Measurements from ENCODE around the gene GINS1. TPM values are rescaled to one million over a fixed set of nuclear protein-coding genes. Genes with fewer than 3 reads are reported as not detected.

The GINS1 gene
- total RNA-seq: 5.8 and 6.2 TPM in 2 replicates
- long read RNA-seq, partial matches to known transcripts: 0 of 11 reads
- long read RNA-seq, other reads (novel, unspliced or antisense): 7 of 11 reads

GRCh38 chr20:25407311-25408169, at the start of gene GINS1:
GINS1 (plus strand) TSS chr20:25407673; CDS start chr20:25407821, 148 bp downstream.
- peaks cover 1% of the 10 kb centered on the region for H3K36me3 Mint-ChIP-seq (ENCODE audit: unreplicated experiment)
- no peaks in the 10 kb centered on the region for H3K27me3 Mint-ChIP-seq (ENCODE audit: unreplicated experiment)
- peak within 1 kb of the TSS; percentile 83 for H3K27ac Mint-ChIP-seq (ENCODE audit: unreplicated experiment)
- TF ChIP-seq CTCF (IDR thresholded peaks at IDR 0.05): no peak
- H3K4me1 Mint-ChIP-seq (ENCODE audit: unreplicated experiment): peaks cover 19% of the 10 kb centered on the region
- H3K4me3 Mint-ChIP-seq (ENCODE audit: unreplicated experiment): peak within 1 kb of the TSS; percentile 85
- peaks cover 15% of the 10 kb centered on the region for H3K9me3 Mint-ChIP-seq (ENCODE audit: unreplicated experiment)
- peak; percentile 94 for DNase-seq (ENCODE audit: extremely low spot score, unreplicated experiment)

GRCh38 chr20:25360631-25361286, 46.7 kb upstream of the GINS1 start:
- Mint-ChIP-seq H3K4me3 (ENCODE audit: unreplicated experiment) (no peak overlapping the region), H3K9me3 (ENCODE audit: unreplicated experiment) (no peaks in the 10 kb centered on the region), H3K4me1 (ENCODE audit: unreplicated experiment) (peaks cover 19% of the 10 kb centered on the region), H3K27ac (ENCODE audit: unreplicated experiment) (peak overlapping the region; percentile 66), H3K27me3 (ENCODE audit: unreplicated experiment) (no peaks in the 10 kb centered on the region), H3K36me3 (ENCODE audit: unreplicated experiment) (no peaks in the 10 kb centered on the region)
- no peak for TF ChIP-seq CTCF (IDR thresholded peaks at IDR 0.05)
- DNase-seq (ENCODE audit: extremely low spot score, unreplicated experiment): no peak

DNA sequence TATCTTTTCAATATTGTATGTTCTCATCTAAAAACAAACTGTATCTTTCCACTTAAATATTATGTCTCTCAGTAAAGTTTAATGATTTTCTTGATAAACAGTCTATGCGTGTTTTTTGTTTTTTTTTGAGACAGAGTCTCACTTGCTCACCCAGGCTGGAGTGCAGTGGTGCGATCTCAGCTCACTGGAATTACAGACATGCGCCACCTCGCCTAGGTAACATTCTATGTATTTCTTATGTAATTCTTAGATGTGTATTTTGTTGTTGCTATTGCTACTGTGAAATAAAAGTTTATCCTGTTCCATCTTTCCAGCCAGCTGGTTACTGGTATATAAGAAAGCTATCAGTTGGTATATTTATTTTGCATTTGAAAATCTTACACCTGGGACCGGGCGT, 46.2 kb upstream of the GINS1 start:
- Mint-ChIP-seq H3K9me3 (ENCODE audit: unreplicated experiment) (no peaks in the 10 kb centered on the region), H3K27ac (ENCODE audit: unreplicated experiment) (peak overlapping the region; percentile 66), H3K4me3 (ENCODE audit: unreplicated experiment) (no peak overlapping the region), H3K27me3 (ENCODE audit: unreplicated experiment) (no peaks in the 10 kb centered on the region), H3K4me1 (ENCODE audit: unreplicated experiment) (peaks cover 19% of the 10 kb centered on the region), H3K36me3 (ENCODE audit: unreplicated experiment) (no peaks in the 10 kb centered on the region)
- no peak for TF ChIP-seq CTCF (IDR thresholded peaks at IDR 0.05)
- no peak for DNase-seq (ENCODE audit: extremely low spot score, unreplicated experiment)

- Mint-ChIP-seq H3K27ac (ENCODE audit: unreplicated experiment) (no peak overlapping the region), H3K4me3 (ENCODE audit: unreplicated experiment) (no peak overlapping the region), H3K27me3 (ENCODE audit: unreplicated experiment) (no peaks in the 10 kb centered on the region), H3K36me3 (ENCODE audit: unreplicated experiment) (peaks cover 4% of the 10 kb centered on the region), H3K9me3 (ENCODE audit: unreplicated experiment) (peaks cover 7% of the 10 kb centered on the region), H3K4me1 (ENCODE audit: unreplicated experiment) (peaks cover 19% of the 10 kb centered on the region)
- DNase-seq (ENCODE audit: extremely low spot score, unreplicated experiment): no peak
- no peak for TF ChIP-seq CTCF (IDR thresholded peaks at IDR 0.05)
Measured at GRCh38 chr20:25364180-25364788, 43.2 kb upstream of the GINS1 start.

Measured in osteocyte (in vitro differentiated cells).